H1 (cell line): ENCODE results near the gene ZBTB46. TPM values are rescaled to one million over a fixed set of nuclear protein-coding genes. Genes with fewer than 3 reads are reported as not detected.

Source experiments
- CTCF ChIA-PET: fragments of 300-600 bp; sonication (Branson Sonifier 250); formaldehyde crosslinking; loops from one replicate; lab custom pipeline; 2021; ENCODE audit not compliant: partially characterized antibody; lab: Charles Lee
- POLR2A ChIA-PET: fragments of 300-600 bp; sonication (Branson Sonifier 250); formaldehyde crosslinking; loops from one replicate; lab custom pipeline; 2021; ENCODE audit warnings: inconsistent platforms; ENCODE audit not compliant: partially characterized antibody; lab: Charles Lee
- DNase-seq, 2 experiments: peaks; one replicate each; pipeline versions ENCODE4 v3.0.0 to v3.0.0-alpha.2; 2010 to 2022; ENCODE audit warnings: low spot score in 2 of 2, low read depth in 1 of 2, mixed read lengths in 1 of 2
- FAIRE-seq: peaks from 2 replicates; lab custom pipeline; 2011; peaks lifted over from hg19 to GRCh38; lab: Jason Lieb, UNC
- H2AFZ ChIP-seq: 2 replicates; pipeline ENCODE4 v1.8.1; 2012; ENCODE audit warnings: low read length, inconsistent platforms
- H2AK5ac ChIP-seq: 2 replicates; pipeline ENCODE4 v1.6.1; 2013; ENCODE audit warnings: low read depth, low read length
- H2BK120ac ChIP-seq: replicated peaks from 2 replicates; pipeline ENCODE3; 2013; ENCODE audit warnings: low read depth, low read length, inconsistent platforms
- H2BK12ac ChIP-seq: 2 replicates; pipeline ENCODE4 v1.6.1; 2013; ENCODE audit warnings: low read depth, low read length
- H2BK15ac ChIP-seq: 2 replicates; pipeline ENCODE4 v1.6.1; 2013; ENCODE audit warnings: low read length
- H2BK20ac ChIP-seq: 2 replicates; pipeline ENCODE4 v1.6.1; 2013; ENCODE audit warnings: low read length
- H2BK5ac ChIP-seq: 2 replicates; pipeline ENCODE4 v1.6.1; 2013; ENCODE audit warnings: low read depth, low read length
- H3K14ac ChIP-seq: 2 replicates; pipeline ENCODE4 v1.6.1; 2013; ENCODE audit warnings: inconsistent platforms; ENCODE audit not compliant: insufficient read length
- H3K18ac ChIP-seq: 2 replicates; pipeline ENCODE4 v1.6.1; 2013; ENCODE audit warnings: low read length; ENCODE audit errors: extremely low read depth
- H3K23ac ChIP-seq: 2 replicates; pipeline ENCODE4 v1.6.1; 2013; ENCODE audit warnings: inconsistent platforms; ENCODE audit not compliant: insufficient read length
- H3K23me2 ChIP-seq: 2 replicates; pipeline ENCODE4 v1.6.1; 2013; ENCODE audit warnings: low read depth, low read length
- H3K27ac ChIP-seq: 2 replicates; pipeline ENCODE4 v1.6.1; 2011; ENCODE audit warnings: low read depth, low read length, inconsistent platforms
- H3K27me3 ChIP-seq, 4 experiments: replicated peaks in 1 of 4; 1 replicate in 1 of 4; 2 replicates in 3 of 4; pipeline versions ENCODE4 v1.6.1 to v1.8.1; 2011 to 2013; ENCODE audit warnings: low read length in 3 of 4, mild to moderate bottlenecking in 3 of 4, inconsistent platforms in 2 of 4, mixed read lengths in 2 of 4, moderate library complexity in 1 of 4; ENCODE audit not compliant: control insufficient read depth in 3 of 4, insufficient read depth in 3 of 4; ENCODE audit errors: extremely low read depth in 1 of 4
- H3K36me3 ChIP-seq, 4 experiments: 2 replicates each; pipeline versions ENCODE4 v1.6.1 to v1.8.1; 2011 to 2013; ENCODE audit warnings: mild to moderate bottlenecking in 4 of 4, low read length in 3 of 4, moderate library complexity in 2 of 4, control low read depth in 1 of 4, inconsistent platforms in 1 of 4; ENCODE audit not compliant: insufficient read depth in 4 of 4, control insufficient read depth in 2 of 4
- H3K4ac ChIP-seq: replicated peaks from 2 replicates; pipeline ENCODE3; 2013; ENCODE audit warnings: low read length, low read depth, mixed read lengths, inconsistent platforms; ENCODE audit not compliant: insufficient read length
- H3K4me1 ChIP-seq, 4 experiments: replicated peaks in 1 of 4; 1 replicate in 1 of 4; 2 replicates in 3 of 4; pipeline versions ENCODE4 v1.6.1 to v1.8.1; 2011 to 2013; ENCODE audit warnings: low read length in 3 of 4, inconsistent platforms in 2 of 4, mixed read lengths in 1 of 4; ENCODE audit not compliant: insufficient read depth in 4 of 4, control insufficient read depth in 3 of 4
- H3K4me2 ChIP-seq, 2 experiments: 2 replicates each; pipeline versions ENCODE4 v1.6.1 to v1.8.1; 2011 to 2013; ENCODE audit warnings: low read depth in 2 of 2, low read length in 2 of 2, control low read depth in 1 of 2, inconsistent platforms in 1 of 2, mild to moderate bottlenecking in 1 of 2; ENCODE audit not compliant: insufficient read depth in 1 of 2
- H3K4me3 ChIP-seq, 4 experiments: fragments of 200-600, 300-600 bp in 1 of 4; sonication (generic), shearing (Covaris generic), sonication (Bioruptor Twin) in 1 of 4; 2 replicates each; pipeline versions ENCODE4 v1.5.1 to v1.8.1; 2011 to 2016; ENCODE audit warnings: low read length in 4 of 4, low read depth in 3 of 4, control low read depth in 2 of 4, inconsistent platforms in 2 of 4, mild to moderate bottlenecking in 2 of 4, mixed read lengths in 1 of 4, moderate library complexity in 1 of 4; ENCODE audit not compliant: insufficient read depth in 2 of 4; ENCODE audit errors: extremely low read depth in 1 of 4
- H3K56ac ChIP-seq: replicated peaks from 2 replicates; pipeline ENCODE3; 2013; ENCODE audit warnings: low read depth, mild to moderate bottlenecking, mixed read lengths, low read length, inconsistent platforms; ENCODE audit not compliant: insufficient read length
- H3K79me1 ChIP-seq: 2 replicates; pipeline ENCODE4 v1.6.1; 2013; ENCODE audit warnings: low read depth, low read length, control low read depth
- H3K79me2 ChIP-seq, 2 experiments: 2 replicates each; pipeline versions ENCODE4 v1.6.1 to v1.8.1; 2012 to 2013; ENCODE audit warnings: low read length in 2 of 2, mild to moderate bottlenecking in 2 of 2, inconsistent platforms in 1 of 2; ENCODE audit not compliant: insufficient read depth in 2 of 2, control insufficient read depth in 1 of 2
- H3K9ac ChIP-seq, 4 experiments: replicated peaks in 1 of 4; 1 replicate in 1 of 4; 2 replicates in 3 of 4; pipeline versions ENCODE4 v1.6.1 to v1.8.1; 2011 to 2013; ENCODE audit warnings: low read depth in 3 of 4, low read length in 3 of 4, control low read depth in 2 of 4, mild to moderate bottlenecking in 2 of 4, moderate library complexity in 2 of 4, inconsistent platforms in 1 of 4; ENCODE audit errors: extremely low read depth in 1 of 4
- H3K9me3 ChIP-seq, 2 experiments: 2 replicates each; pipeline versions ENCODE4 v1.6.1 to v1.8.1; 2012 to 2013; ENCODE audit warnings: mild to moderate bottlenecking in 2 of 2, moderate library complexity in 2 of 2, control low read depth in 1 of 2, inconsistent platforms in 1 of 2, low read depth in 1 of 2, low read length in 1 of 2, mixed read lengths in 1 of 2; ENCODE audit not compliant: insufficient read depth in 2 of 2
- H4K20me1 ChIP-seq, 2 experiments: replicated peaks in 1 of 2; 2 replicates each; pipeline versions ENCODE3 to v1.8.1; 2011 to 2013; ENCODE audit warnings: inconsistent platforms in 2 of 2, low read length in 2 of 2, mild to moderate bottlenecking in 1 of 2; ENCODE audit not compliant: insufficient read depth in 2 of 2, control insufficient read depth in 1 of 2
- H4K5ac ChIP-seq: 2 replicates; pipeline ENCODE4 v1.6.1; 2013; ENCODE audit warnings: low read length, low read depth, mixed read lengths, inconsistent platforms; ENCODE audit not compliant: insufficient read length
- H4K8ac ChIP-seq: 2 replicates; pipeline ENCODE4 v1.8.0; 2013; ENCODE audit warnings: mild to moderate bottlenecking, moderate library complexity, low read length, inconsistent platforms; ENCODE audit not compliant: insufficient read depth; ENCODE audit errors: extremely low read depth
- H4K91ac ChIP-seq: replicated peaks from 2 replicates; pipeline ENCODE3; 2013; ENCODE audit warnings: low read length, mixed read lengths, inconsistent platforms; ENCODE audit not compliant: insufficient read length
- CBX5 ChIP-seq: fragments of 300-800, 300-1000 bp; sonication (generic); IDR thresholded peaks from 2 replicates; pipeline ENCODE4 v1.7.1; 2016; ENCODE audit warnings: antibody characterized with exemption, low read length, low read depth
- E2F6 ChIP-seq: IDR thresholded peaks from 2 replicates; pipeline ENCODE4 v1.6.1; 2012; ENCODE audit warnings: inconsistent platforms
- GTF2F1 ChIP-seq: IDR thresholded peaks from 2 replicates; pipeline ENCODE4 v1.6.1; 2012; ENCODE audit warnings: low read depth, low read length, improper control_type of control experiment, borderline replicate concordance
- KDM5A ChIP-seq: fragments of 200-600 bp; IDR thresholded peaks from 2 replicates; pipeline ENCODE4 v1.7.1; 2012; ENCODE audit warnings: mild to moderate bottlenecking, low read length, inconsistent platforms, mixed read lengths
- NANOG ChIP-seq: IDR thresholded peaks from 2 replicates; pipeline ENCODE4 v1.6.1; 2011; ENCODE audit warnings: low read length, low read depth, mild to moderate bottlenecking, inconsistent platforms; ENCODE audit not compliant: insufficient read depth, poor library complexity, severe bottlenecking
- RNF2 ChIP-seq: fragments of 200-900, 300-1000 bp; sonication (generic); IDR thresholded peaks from 2 replicates; pipeline ENCODE4 v1.7.1; 2016; ENCODE audit warnings: borderline replicate concordance, low read depth, mild to moderate bottlenecking, antibody characterized with exemption, low read length; ENCODE audit not compliant: poor library complexity, severe bottlenecking; ENCODE audit errors: missing control alignments
- RXRA ChIP-seq: IDR thresholded peaks from 2 replicates; pipeline ENCODE4 v1.6.1; 2011; ENCODE audit warnings: low read depth, mild to moderate bottlenecking, low read length, moderate library complexity; ENCODE audit not compliant: insufficient read depth
- SIN3A ChIP-seq, 2 experiments: IDR thresholded peaks in 1 of 2; conservative IDR thresholded peaks in 1 of 2; 2 replicates each; pipeline ENCODE4 v1.6.1; 2011 to 2012; ENCODE audit warnings: low read length in 2 of 2, improper control_type of control experiment in 1 of 2, low read depth in 1 of 2, mild to moderate bottlenecking in 1 of 2
- SRF ChIP-seq: IDR thresholded peaks from 2 replicates; pipeline ENCODE4 v1.6.1; 2011; ENCODE audit warnings: mild to moderate bottlenecking, low read depth, low read length, moderate library complexity
- YY1 ChIP-seq: IDR thresholded peaks from 2 replicates; pipeline ENCODE4 v1.6.1; 2011; ENCODE audit warnings: low read depth, mild to moderate bottlenecking, low read length
- WGBS, 2 experiments: shearing (Covaris generic) in 1 of 2; methylation state at CpG; one replicate each; pipeline versions ENCODE4 v1.1.6 to v1.1.7; 2013 to 2015; ENCODE audit warnings: low lambda C conversion rate in 2 of 2, mixed read lengths in 2 of 2, inconsistent platforms in 1 of 2, low coverage in 1 of 2, missing lambda C conversion rate in 1 of 2; ENCODE audit not compliant: insufficient replicate concordance in 2 of 2, insufficient coverage in 1 of 2, insufficient read length in 1 of 2; ENCODE audit errors: extremely low coverage in 1 of 2, missing lambda C conversion rate in 1 of 2; 5-methylcytosine and 5-hydroxymethylcytosine counted together
- polyA plus RNA-seq, 7 experiments: library from polyadenylated mRNA; depleted of rRNA in 3 of 7; stranded (reverse) in 5 of 7; unstranded in 2 of 7; fragments of >200 nt in 5 of 7; fragments of 200-250 nt in 2 of 7; gene quantifications; 1 replicate in 5 of 7; 2 replicates in 1 of 7; 4 replicates in 1 of 7; pipeline versions ENCODE4 v1.2.1 to v1.2.3, GENCODE V29; 2011 to 2013; ENCODE audit warnings: missing spikeins in 2 of 7, mixed read lengths in 2 of 7
- total RNA-seq: library from RNA; stranded (reverse); fragmentation: NEBNext Ultra II Directional; extraction: Animal tissue kit (Norgen Biotek cat#: 25700); gene quantifications from 2 replicates; pipeline ENCODE4 v1.2.1, GENCODE V29; 2021
- TF ChIP-seq, protein P1 (sequence below): IDR thresholded peaks from 2 replicates; pipeline ENCODE4 v1.6.1; 2012; ENCODE audit warnings: inconsistent platforms

Gene ZBTB46
- total and polyA plus RNA-seq, 2 of the 8 experiments (the other 6 are each of a cell fraction or from before 2014, with no cell fraction given), result 6.4 to 22.4 TPM

- Histone ChIP-seq H2BK15ac (no peak overlapping the region), H3K14ac (no peak overlapping the region), H2BK120ac (no peak overlapping the region), H2BK20ac (no peak overlapping the region), H3K4ac (no peak overlapping the region), H4K8ac (peak overlapping the region; percentile 11; the same call in 1 of the 2 replicates), H2BK5ac (no peak overlapping the region), H2AFZ (no peak overlapping the region), H3K27me3 (no peaks in the 10 kb centered on the region), H3K56ac (no peak overlapping the region), H3K18ac (no peak overlapping the region), H3K4me1 (no peaks in the 10 kb centered on the region; a peak in 1 of 7 replicates), H4K91ac (no peak overlapping the region), H3K23ac (no peak overlapping the region), H3K9ac (no peak overlapping the region), H3K79me1 (peaks cover 8% of the 10 kb centered on the region), H3K9me3 (no peaks in the 10 kb centered on the region), H2BK12ac (0 out of 2 replicates have a peak overlapping the region, but pooled peaks have one; percentile 27), H3K4me2 (no peak overlapping the region), H3K4me3 (no peak overlapping the region), H3K27ac (no peak overlapping the region), H3K36me3 (peaks cover 2 to 13% (median 7%) of the 10 kb centered on the region in 4 experiments; a peak in 4 of 8 replicates), H4K20me1 (peaks cover 2 to 14% of the 10 kb centered on the region in 2 experiments), H3K79me2 (peaks cover 0 to 14% of the 10 kb centered on the region in 2 experiments; a peak in 1 of 4 replicates), H4K5ac (no peak overlapping the region), H2AK5ac (no peak overlapping the region), H3K23me2 (no peaks in the 10 kb centered on the region)
- no peak for FAIRE-seq
- CTCF ChIA-PET, result interaction anchor here (0.8 to 15.2 kb wide), 9 partner anchors 15 to 94 kb away, joined by 3 to 191 read pairs (median 4); partner anchors contain the start of gene TPD52L2
- POLR2A ChIA-PET, result interaction anchor here (0.9 to 2.1 kb wide), 3 partner anchors 16 to 74 kb away, joined by 3 to 6 read pairs (median 3); partner anchors contain the start of gene TPD52L2
- DNase-seq, result no peak
- WGBS, 2 experiments, result 94% methylated on average over 37 of the region's 37 CpGs; no CpG with 5 or more reads in 1 of the 2 experiments
- TF ChIP-seq RXRA (no peak), YY1 (no peak), GTF2F1 (no peak), KDM5A (no peak), RNF2 (no peak), E2F6 (no peak), NANOG (no peak), SIN3A (conservative IDR thresholded peaks at IDR 0.05 in 1 of 2, IDR thresholded peaks at IDR 0.05 in 1 of 2; ENCODE audit: low read depth in 1 of 2, low read length in 2 of 2) (no peak), CBX5 (no peak), SRF (no peak)
- TF ChIP-seq, protein P1, sequence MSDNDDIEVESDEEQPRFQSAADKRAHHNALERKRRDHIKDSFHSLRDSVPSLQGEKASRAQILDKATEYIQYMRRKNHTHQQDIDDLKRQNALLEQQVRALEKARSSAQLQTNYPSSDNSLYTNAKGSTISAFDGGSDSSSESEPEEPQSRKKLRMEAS, result no peak
These were observed 40.4 kb downstream of the ZBTB46 start for GRCh38 chr20:63790572-63791168.
